GM18873 (cell line): ENCODE measurements around the gene RPS15.
"Not testable (repeated sequence)": the region's sequence is repeated elsewhere in the genome, so short reads cannot be mapped to it uniquely, and the experiment has no call there.

Experiments
- ATAC-seq: cut with Tn5 transposase; IDR thresholded peaks from one replicate; pipeline ENCODE4 v1.9.1; 2021; ENCODE audit warnings: mild to moderate bottlenecking, moderate library complexity, moderate number of reproducible peaks; ENCODE audit not compliant: unreplicated experiment, low FRiP score

Gene RPS15

GRCh38 chr19:1431759-1432506, 6.3 kb upstream of the RPS15 start:
- no peak for ATAC-seq

- ATAC-seq, result no peak
Measured at GRCh38 chr19:1432507-1432887, 5.7 kb upstream of the RPS15 start.

- no peak for ATAC-seq
Measured at GRCh38 chr19:1433119-1434039, 4.8 kb upstream of the RPS15 start.

GRCh38 chr19:1434040-1434366, 4.2 kb upstream of the RPS15 start:
- no peak for ATAC-seq

- no peak for ATAC-seq
Measured at GRCh38 chr19:1434577-1435060, 3.6 kb upstream of the RPS15 start.

GRCh38 chr19:1435378-1435989, 2.7 kb upstream of the RPS15 start:
- no peak for ATAC-seq

GRCh38 chr19:1437609-1438008, 587 bp upstream of the RPS15 start:
- ATAC-seq, result no peak

GRCh38 chr19:1438933-1439354, 748 bp downstream of the RPS15 start:
- no peak for ATAC-seq

GRCh38 chr19:1439525-1440417, 1.6 kb downstream of the RPS15 start:
- not testable (repeated sequence) for ATAC-seq

- ATAC-seq, result no peak
Measured at GRCh38 chr19:1440418-1440801, 2.2 kb downstream of the RPS15 start.

- no peak for ATAC-seq
Measured at GRCh38 chr19:1441022-1441426, 2.8 kb downstream of the RPS15 start.

GRCh38 chr19:1441677-1442438, 3.7 kb downstream of the RPS15 start:
- no peak for ATAC-seq

- ATAC-seq, result no peak
Measured at GRCh38 chr19:1445185-1445931, 7.2 kb downstream of the RPS15 start.

GRCh38 chr19:1445932-1446712, 7.9 kb downstream of the RPS15 start:
- ATAC-seq, result no peak

GRCh38 chr19:1446713-1447481, 8.7 kb downstream of the RPS15 start:
- no peak for ATAC-seq

- no peak for ATAC-seq
Measured at GRCh38 chr19:1447504-1447903, 9.3 kb downstream of the RPS15 start.

- ATAC-seq, result no peak
Measured at GRCh38 chr19:1447944-1448343, 9.7 kb downstream of the RPS15 start.
